Activated CD4-positive, CD25-positive, alpha-beta regulatory T cell treated with anti-CD3 and anti-CD28 coated beads, Interleukin-2, amount 50 U/mL, for 16 hours (primary cell): ENCODE measurements around the gene DGCR2.

ENCODE experiments used
- DNase-seq: peaks from one replicate; pipeline ENCODE4 v3.0.0-alpha.2; 2020; ENCODE audit warnings: low read depth, low spot score

Gene DGCR2

DNA sequence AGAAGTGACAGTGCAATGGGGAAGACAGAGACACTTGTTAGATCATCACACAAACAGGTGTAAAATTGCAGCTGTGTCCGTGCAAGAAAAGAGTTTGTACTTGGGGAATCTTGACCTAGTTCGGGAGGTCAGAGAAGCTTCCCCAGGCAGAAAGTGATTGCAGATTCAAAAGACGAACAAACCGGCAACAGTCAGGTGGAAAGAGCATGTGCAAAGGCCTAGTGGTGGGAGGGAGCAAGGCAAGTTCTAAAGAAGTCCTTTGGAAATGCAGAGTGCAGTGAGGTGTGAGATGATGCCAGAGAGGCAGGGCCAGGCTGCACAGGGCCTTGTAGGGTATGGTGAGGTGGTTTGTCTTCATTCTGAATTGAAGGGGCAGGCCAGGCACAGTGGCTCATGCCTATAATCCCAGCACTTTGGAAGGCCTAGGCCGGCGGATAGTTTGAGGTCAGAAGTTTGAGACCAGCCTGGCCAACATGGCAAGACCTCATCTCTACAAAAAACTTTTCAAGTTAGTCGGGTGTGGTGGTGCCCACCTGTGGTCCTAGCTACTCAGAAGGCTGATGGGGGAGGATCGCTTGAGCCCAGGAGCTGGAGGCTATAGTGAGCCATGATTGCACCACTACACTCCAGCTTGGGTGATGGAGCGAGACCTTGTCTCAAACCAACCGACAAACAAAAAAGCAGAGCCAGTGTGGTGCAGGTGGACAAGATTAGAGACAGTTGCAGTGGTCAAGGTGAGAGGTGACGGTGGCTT is 24.2 kb upstream of the DGCR2 start:
- DNase-seq: no peak

DNA sequence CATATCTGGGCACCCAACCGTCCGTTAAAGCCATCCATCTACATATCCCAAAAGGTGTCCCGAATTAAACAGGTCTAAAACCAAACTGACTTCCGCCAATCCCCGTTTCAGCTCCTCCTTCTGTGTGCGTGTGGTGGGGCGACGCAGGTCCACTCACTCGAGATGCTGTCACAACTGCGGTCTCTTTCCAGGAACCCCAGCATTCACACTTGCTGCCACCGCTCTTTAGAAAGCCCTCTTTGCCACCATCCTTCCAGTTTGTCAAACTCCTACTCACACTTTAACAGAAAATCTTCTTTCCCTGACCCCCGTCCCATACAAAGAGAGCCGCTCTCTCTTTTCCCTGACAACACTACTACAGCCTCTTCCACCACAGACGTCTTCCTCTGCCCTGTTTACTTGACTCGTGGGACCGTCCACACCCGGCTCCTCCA is 21.8 kb upstream of the DGCR2 start:
- no peak for DNase-seq

DNA sequence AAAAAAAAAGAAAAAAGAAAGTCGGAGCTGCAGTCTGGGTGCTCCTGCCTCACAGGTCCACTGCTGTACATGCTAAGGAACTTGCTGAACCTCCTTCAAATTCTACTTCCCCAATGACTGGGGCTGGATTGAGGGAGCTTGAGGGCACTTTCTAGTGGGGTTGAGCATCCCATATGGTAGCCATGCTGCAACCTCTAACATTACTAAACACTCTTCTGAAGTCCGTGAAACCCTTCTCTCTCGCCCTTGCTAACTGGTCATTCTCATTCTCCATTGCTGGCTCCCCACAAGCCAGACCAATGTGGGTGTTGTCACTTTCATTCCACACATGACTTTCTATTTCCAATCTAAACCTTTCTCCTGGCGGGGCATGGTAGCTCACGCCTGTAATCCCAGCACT is 21.0 kb upstream of the DGCR2 start:
- DNase-seq: no peak

DNA sequence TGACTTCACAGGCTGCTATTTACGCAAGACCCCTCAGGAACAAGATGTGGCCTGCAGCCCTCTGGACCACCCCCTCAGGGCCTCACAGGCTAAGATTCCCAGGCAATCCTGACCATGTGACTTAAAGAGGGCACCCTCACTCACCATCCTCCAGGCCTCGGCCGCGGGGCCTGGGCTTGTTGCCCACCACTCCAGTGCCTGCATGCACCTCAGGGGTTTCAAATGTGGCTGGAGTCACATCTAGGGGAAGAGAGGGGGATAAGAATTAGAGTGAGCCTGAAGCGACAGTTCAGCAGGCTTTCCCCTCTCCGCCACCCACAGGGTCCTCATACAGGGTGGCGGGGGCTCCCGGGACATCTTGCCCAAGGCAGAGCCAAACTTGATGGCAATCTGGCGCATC is 20.2 kb upstream of the DGCR2 start:
- DNase-seq: no peak

DNA sequence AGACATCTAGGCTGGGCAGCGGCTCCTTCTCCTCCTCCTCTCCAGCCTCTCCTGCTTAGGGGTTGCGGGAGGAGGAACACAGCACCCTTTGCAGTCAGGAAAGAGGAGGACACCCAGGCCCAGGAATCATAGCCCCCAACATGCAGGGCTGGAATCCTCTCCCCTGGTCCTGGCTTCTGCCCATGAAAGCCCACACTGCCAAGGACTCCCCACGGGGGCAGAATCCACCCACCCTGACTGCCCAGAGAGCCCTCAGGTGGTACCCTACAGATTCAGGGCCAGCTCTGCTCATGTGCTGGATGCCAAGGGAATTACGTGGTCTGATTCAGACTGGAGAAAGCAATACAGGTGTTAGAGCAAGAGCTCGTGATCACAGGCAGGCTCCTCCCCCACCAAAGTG is 17.8 kb upstream of the DGCR2 start:
- DNase-seq: no peak

DNA sequence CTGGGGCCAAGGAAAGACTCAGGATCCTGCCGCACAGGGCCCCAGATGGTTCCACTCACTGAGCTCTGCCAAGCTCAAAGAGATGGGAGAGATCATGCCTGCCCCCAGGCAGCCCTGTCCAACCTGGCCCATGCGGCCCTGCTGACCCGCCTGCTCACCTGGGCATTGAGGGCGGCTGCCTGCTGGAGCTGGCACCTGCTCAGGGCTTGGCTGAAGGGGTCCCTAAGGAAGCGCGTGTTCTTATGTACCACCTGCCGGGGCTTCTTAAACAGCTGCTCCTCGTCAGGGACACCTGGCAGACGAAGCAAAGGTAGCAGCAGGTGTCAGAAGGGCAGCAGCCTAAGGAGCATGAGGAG is 16.8 kb upstream of the DGCR2 start:
- DNase-seq: no peak

DNA sequence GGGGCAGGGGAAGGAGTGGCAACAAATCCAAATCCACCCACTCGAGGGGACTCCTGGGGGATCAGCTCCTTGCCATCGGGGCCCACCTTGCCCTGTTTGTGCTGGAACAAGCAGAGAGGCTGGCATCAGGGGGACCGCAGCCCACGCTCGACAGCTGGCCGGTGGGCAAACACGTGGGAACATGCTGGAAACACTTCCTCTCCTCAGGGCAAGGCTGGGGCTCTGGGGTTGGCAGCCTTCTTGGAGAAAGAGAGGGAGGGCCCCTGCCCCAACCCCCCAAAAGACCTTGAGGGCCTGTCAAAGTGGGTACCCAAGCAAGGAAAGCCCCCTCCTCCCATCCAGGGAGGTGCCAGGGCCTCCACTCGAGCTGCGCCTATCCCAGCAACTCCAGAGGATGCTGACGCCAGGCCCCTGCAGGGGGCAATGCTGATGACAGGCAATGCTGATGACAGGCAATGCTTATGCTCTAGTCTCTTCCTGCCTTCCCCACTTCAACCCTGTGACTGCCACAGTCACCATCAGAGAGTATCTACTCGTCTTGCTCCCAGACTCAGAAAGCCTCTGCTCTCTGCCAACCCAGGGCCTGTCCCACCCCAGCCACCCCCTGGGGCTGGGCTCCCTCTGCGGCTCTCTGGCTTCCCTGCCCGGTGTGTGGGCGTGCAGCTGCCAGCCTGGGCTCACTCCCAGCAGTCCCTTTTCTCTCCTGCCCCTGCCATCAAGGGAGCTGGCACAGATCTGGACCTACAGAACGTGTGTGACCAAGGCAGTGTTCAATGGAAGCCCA is 16.2 kb upstream of the DGCR2 start:
- DNase-seq: no peak

DNA sequence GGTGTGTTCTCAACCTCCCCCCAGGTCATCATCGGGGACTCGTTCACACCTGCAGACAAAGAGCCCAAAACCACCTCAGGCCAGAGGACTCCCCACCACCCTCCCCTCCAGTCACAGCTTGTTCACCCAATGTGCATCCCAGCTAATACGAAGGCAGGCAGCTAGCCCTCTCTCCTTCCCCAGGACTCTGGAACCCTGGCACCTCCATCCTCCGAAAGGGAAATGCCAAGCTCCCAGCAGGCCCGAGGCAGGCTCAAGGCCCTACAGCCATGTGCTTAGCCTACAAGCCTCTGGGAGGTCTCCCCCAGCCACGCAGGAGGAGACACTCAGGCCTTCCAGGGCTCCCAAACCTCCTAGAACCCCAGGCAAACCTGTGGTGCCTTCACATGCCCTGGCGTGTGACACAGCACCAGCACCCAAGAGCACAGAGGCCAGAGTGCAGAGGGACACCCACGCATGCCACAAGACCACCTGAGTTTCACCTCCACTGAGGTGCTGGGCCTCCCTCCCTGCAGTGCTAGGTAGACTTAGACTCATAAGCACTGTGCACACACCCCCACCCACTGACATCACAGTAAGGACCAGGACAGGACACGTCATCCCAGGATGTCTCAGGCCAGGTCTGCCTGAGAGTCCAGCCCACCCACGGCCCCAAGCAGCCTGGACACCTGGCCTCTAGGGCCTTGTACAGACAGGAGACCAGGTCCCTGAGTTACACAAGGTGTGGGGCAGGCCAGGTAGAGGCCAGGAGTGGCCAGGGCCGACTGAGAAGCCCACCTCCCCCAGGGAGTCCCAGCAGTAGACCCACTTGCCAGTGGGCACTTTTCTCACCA is 15.4 kb upstream of the DGCR2 start:
- DNase-seq: no peak

DNA sequence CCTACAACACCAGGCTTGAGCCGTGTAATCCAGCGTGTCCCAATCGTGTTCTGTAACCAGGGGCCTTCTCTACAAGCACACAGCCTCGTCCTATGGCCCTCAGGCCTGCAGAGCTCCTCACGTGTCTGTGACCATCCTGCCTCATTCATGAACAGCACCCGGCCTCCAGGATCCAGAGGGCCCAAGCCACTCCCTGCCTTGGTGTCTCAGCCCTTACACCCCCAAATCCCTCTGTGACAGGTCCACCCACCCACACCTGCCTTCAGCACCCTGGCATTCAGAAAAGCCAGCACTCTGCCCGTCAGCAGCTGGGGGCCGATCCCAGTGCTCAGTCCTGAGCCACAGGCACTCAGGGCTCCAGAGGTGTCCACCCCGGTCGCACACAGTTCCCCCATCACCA is 14.7 kb upstream of the DGCR2 start:
- no peak for DNase-seq

DNA sequence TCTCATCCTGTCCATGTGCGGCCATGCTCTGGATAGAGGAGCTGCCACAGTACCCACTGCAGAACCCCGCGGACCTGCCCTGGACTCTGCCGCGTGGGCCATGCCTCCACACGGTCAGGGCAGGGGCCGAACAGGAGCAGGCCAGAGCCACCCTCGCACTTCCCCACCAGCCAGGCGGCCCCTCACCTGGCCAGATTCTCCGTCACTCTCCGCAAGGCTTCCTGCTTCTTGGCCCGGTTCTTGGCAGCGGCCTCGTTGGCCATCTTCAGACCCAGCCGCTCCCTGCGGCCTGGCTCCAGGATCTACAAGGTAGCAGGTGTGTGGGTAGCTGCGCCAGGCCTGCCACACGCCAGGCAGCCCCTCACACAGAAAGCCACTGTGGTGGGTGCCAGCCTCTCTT is 12.7 kb upstream of the DGCR2 start:
- no peak for DNase-seq

DNA sequence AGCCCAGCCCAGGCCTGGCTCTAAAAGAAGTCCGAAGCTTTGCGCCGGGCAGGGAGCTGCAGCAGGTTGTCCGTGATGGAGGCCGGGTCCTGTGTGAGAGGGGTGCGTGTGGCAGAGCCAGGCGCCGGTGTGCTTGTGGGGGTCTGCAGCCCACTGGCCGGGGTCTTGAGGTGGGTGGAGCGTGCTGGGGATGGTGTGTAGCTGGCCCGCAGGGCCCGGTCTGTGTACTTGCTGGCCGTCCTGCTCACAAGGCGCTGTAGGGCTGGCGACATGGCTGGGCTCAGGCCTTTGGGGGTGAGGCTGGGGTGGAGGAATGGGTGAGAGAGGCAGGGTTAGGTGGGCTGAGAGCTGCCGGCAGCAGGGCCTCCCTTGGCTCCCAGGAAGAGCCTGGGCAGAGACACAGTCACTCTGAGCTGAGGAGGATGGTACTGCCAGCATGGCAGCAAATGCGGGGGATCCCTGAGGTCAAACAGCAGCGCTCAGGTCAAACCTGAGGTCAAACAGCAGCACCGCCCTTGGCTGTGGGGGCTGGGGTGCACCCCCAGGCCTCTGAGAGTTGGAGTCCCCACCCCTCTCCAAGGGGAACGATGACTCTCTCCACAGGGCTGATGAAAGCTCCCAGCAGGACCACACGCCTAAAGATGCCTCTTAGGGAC is 12.1 kb upstream of the DGCR2 start:
- no peak for DNase-seq

DNA sequence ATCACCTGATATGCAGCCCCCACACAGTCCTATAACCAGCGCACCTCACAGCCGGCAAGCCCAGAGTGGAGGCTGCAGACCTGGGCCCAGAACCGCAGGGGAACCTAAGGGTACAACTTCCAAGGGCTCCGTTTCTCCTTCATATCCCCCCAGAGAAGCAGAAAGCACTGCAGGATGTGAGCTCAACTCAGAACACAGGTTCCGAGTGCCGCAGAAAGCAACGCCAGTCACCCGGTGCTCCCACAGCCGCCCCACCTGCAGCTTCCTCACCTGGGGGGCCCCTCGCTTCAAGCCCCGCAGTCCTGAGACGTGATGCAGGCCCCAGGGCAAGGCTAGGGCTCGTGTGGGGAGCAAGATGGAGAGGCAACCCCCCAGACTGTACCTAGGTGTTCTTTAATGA is 11.3 kb upstream of the DGCR2 start:
- DNase-seq: no peak

DNA sequence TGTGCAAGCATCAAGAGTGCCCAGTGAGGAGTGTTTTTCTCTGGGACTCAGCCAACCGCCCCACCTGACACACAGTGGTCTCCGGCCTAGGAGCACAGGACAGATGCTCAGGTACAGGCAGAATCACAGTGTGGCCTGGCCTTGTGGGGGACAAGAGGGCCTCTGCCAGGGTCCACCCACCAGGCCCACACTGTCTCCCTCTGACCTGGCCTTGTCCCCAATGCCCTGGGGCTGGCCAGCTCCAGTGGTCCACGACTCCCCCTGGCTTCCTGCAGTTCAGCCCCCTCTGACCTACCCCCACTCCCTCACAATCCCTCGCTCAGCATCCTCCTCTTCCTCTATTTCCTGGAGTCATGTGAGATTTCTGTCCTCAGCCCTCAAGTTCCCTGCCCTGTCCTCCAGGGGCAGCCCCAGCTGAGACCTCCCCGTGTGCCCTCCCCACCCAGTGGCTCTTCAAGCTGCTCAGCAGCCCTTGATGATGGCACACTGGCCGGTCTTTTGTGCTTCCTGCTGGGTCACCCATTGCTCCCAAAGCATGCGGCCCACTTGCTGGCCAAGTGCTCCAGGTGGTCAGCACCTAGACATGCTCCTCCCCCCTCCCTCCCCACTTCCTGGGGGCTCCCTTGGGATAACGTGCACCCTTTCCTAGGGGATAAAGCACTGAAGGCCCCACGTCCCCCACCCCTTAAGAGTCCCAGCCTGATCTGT is 10.6 kb upstream of the DGCR2 start:
- no peak for DNase-seq

DNA sequence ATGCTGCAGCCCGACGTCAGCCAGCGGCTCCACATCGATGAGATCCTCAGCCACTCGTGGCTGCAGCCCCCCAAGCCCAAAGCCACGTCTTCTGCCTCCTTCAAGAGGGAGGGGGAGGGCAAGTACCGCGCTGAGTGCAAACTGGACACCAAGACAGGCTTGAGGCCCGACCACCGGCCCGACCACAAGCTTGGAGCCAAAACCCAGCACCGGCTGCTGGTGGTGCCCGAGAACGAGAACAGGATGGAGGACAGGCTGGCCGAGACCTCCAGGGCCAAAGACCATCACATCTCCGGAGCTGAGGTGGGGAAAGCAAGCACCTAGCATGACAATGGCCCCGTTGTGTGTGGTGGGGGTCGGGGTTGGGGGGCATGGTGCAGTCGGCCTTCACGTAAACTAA is 9.9 kb upstream of the DGCR2 start:
- no peak for DNase-seq

DNA sequence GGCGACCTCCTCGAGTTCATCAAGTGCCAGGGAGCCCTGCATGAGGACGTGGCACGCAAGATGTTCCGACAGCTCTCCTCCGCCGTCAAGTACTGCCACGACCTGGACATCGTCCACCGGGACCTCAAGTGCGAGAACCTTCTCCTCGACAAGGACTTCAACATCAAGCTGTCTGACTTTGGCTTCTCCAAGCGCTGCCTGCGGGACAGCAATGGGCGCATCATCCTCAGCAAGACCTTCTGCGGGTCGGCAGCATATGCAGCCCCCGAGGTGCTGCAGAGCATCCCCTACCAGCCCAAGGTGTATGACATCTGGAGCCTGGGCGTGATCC is 9.4 kb upstream of the DGCR2 start:
- no peak for DNase-seq

DNA sequence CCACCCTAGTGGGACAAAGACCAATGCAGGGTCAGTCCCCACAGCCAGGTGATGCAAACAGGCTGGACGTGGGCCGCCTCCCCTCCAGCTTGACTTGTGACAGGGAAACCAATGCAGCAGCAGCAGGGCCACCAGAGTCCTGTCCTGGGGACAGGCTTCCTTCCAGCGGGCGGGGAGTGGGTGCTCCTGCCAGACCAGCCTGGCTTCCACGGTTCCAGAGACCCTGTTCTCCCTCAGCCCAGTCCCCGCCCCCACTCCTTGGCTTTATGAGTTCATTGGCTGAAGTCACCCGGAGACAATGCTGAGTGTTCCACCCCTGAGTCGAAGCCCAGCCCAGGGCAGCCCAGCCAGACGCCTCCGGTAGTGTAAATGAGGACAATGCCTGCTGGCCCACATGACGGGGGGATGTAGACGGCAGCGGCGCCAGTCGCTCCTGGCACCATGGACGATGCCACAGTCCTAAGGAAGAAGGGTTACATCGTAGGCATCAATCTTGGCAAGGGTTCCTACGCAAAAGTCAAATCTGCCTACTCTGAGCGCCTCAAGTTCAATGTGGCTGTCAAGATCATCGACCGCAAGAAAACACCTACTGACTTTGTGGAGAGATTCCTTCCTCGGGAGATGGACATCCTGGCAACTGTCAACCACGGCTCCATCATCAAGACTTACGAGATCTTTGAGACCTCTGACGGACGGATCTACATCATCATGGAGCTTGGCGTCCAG is 8.9 kb upstream of the DGCR2 start, which contains the start of gene TSSK2:
Gene TSSK2 (plus strand): TSS at position 350 of the 726 bp plus-strand sequence. CDS start 92 bp downstream, at position 442.
- no peak for DNase-seq

DNA sequence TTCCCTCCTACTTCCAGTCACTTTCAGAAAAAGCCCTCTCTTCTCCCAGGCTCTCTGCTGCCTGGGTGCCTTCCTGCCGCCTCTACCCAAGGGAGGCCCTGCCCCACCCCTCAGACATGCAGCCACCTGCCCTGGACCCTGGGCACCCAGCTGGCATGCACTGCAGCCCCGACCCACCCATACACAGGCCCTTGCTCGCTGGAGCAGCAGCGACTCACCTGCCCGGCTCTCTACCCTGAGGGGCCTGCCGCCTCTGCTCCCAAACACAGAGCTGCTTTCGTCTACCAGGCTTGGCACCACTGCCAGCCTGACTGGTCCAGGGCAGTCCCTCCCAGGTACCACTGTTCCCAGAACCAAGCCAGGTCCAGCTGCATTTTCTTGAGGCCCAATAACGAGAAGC is 7.7 kb upstream of the DGCR2 start:
- no peak for DNase-seq

DNA sequence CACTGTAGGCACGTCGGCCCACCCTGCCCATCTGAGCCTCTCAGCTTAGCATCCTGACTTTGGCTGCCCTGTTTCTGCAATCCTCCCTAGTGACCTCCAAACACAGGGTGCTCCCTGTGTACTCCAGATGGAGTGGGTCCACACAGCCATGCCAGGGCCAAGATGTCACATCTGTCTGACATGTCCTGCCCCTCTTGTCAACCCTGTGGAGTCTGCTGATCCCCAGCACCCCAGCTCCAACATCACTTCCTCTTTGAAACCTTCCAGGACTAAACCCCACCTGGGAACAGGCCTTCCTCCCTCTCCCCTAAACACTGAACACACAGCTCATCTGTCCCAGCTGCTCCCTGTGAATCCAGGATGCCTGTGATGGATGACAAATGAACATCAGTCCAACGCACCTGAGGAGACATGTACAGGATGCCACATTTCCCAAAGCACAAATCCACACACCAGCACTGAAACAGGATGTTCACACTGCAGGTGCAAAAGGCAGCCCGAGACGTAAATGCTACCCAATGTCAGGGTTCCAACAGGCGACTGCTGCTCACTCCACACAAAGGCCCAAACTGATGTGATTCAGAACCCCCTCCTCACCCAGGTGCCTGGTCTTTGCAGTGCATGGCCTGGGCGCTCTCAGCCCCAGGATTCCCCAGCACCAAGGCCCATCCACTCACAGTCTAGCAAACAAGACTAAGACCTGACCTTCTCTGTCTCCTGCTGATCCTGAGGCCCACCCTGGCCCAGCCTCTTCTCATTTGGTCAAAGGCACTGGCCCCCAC is 6.9 kb upstream of the DGCR2 start:
- DNase-seq: no peak

DNA sequence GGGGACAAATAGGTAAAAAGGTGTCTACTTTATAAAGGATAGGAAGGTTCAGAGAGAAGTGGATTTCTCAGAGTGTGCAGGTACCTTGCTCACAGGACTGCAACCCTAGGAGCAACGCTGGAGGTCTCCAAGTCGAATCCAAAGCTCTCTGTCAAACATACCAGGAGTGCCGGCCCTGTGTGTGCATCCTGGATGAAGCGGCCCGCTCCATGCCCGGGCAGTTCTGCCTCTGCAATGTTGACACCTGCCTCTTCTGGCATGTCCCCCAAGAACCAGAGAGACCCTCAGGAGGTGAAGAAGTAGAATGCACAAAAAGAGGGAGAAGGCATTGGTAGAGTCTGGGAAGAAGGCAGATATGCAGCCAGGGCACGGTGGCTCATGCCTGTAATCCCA is 5.8 kb upstream of the DGCR2 start:
- no peak for DNase-seq
